Measurements from ENCODE around the gene SEC14L3.

The SEC14L3 gene

DNA sequence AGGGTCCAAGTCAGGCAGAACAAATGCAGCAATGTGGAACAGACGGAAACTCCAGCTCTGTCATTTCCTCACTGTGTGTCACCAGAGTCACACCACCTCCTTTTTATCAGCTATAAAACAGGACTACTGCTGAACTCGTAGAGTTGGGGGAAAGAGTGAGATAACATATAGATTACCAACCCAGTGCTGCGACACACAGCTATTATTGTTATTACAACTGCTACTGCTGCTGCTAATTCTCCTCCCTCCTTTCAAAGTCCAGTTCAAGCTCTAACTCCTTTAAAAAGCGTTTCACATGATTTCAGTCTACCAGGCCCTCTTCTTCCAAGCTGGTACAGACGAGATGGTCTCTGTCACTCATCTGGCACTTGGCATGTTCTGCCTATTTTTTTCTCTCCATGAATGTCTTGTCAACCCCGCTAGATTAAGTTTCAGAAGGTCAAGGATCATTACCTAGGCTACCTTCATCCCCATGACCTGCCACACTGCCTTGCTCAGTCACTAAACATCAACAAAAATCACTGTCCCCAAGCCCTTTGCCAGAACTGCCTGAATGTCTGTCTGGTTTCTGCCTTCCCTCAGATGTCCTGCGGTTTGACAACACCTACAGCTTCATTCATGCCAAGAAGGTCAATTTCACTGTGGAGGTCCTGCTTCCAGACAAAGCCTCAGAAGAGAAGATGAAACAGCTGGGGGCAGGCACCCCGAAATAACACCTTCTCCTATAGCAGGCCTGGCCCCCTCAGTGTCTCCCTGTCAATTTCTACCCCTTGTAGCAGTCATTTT lies 49.9 kb downstream of the SEC14L3 start:
- no peak for DNase-seq

- DNase-seq, result no peak
Observed at GRCh38 chr22:30420347-30421125, 51.3 kb downstream of the SEC14L3 start.

- DNase-seq, result no peak
Observed at GRCh38 chr22:30416837-30417236, 55.0 kb downstream of the SEC14L3 start.

GRCh38 chr22:30416403-30416802 lies 55.4 kb downstream of the SEC14L3 start:
- no peak for DNase-seq

GRCh38 chr22:30414525-30415047 lies 57.2 kb downstream of the SEC14L3 start:
- DNase-seq, result no peak

GRCh38 chr22:30413745-30414524 lies 57.9 kb downstream of the SEC14L3 start:
- no peak for DNase-seq

DNA sequence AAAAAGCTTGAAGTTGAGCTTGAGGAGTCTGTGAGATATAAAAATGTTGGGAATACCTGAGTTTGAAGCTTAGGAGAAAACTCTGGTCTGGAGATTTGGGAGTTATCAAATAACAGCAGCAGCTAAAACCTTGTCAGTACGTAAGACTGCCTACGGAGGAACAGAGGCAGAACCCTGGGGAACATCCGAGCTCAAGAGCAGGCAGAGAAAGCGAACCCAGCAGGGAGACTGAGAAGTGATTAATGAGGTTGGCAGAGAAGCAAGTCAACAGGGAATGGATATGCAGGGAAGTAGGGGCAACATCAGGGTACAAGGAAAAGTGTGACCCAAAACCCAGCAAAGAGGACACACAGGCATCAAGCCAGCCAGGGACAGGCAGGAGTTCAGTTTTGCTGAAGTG lies 58.8 kb downstream of the SEC14L3 start:
- no peak for DNase-seq

GRCh38 chr22:30411780-30412179 lies 60.0 kb downstream of the SEC14L3 start:
- DNase-seq, result no peak

Data from KG1 (cell line).